ENCODE data around the gene LTC4S. TPM values are rescaled to one million over a fixed set of nuclear protein-coding genes. Genes with fewer than 3 reads are reported as not detected.

Gene LTC4S
- total RNA-seq, 4 donors from 2014 or later, result 3.0 to 3.8 (median 3.2) TPM; not detected in 1

DNA sequence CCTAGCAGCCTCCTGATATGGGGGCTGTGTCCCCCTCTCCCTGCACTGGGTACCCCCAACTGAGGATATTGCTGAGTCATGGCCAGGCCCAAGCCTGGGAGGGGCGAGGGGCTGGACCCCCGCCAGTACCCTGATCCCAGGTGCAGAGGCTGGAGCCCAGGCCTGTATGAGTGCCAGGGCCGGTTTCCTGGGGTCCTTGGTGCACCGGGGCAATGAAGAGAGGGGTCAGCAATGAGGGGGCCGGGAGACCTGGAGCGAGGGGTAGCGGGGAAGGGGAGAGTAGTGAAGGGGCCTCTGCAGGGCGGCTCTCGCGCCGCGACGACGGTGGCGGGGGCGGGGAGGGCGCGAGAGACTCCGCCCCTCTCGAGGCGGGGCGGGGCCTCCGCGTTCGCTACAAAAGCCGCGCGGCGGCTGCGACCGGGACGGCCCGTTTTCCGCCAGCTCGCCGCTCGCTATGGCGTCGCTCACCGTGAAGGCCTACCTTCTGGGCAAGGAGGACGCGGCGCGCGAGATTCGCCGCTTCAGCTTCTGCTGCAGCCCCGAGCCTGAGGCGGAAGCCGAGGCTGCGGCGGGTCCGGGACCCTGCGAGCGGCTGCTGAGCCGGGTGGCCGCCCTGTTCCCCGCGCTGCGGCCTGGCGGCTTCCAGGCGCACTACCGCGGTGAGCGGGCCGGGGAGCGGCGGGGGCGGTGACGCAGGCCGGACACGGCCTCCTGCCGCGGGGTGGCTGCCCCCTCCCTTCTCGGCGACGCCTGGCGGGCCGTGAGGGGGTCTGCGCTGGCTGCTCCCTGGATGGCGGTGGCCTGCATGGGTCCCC is 26.9 kb downstream of the LTC4S start, which contains the start of gene SQSTM1:
Gene SQSTM1, plus strand, starts transcription at position 423 of the 815 bp plus-strand sequence. Its CDS starts 32 bp downstream, at position 455.
- intact Hi-C loops (cut with DNase I; ENCODE audit: low total_unique reads), result loop anchor here (2.0 kb wide), 1 partner anchor 14 kb away; the partner anchor contains the start of gene MGAT4B
- TF ChIP-seq POLR2AphosphoS5 (IDR thresholded peaks at IDR 0.05) (peak; percentile 99 to 100 (median 100)), POLR2A (IDR thresholded peaks at IDR 0.05) (peak; percentile 99), EP300 (IDR thresholded peaks at IDR 0.05; ENCODE audit: low read depth) (no peak)
- TF ChIP-seq, protein P1, sequence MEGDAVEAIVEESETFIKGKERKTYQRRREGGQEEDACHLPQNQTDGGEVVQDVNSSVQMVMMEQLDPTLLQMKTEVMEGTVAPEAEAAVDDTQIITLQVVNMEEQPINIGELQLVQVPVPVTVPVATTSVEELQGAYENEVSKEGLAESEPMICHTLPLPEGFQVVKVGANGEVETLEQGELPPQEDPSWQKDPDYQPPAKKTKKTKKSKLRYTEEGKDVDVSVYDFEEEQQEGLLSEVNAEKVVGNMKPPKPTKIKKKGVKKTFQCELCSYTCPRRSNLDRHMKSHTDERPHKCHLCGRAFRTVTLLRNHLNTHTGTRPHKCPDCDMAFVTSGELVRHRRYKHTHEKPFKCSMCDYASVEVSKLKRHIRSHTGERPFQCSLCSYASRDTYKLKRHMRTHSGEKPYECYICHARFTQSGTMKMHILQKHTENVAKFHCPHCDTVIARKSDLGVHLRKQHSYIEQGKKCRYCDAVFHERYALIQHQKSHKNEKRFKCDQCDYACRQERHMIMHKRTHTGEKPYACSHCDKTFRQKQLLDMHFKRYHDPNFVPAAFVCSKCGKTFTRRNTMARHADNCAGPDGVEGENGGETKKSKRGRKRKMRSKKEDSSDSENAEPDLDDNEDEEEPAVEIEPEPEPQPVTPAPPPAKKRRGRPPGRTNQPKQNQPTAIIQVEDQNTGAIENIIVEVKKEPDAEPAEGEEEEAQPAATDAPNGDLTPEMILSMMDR (IDR thresholded peaks at IDR 0.05), result peak in 2 of 5 experiments; percentile 9 to 32
- H3K27me3 ChIP-seq, result no peaks in the 10 kb centered on the region
- no peaks in the 10 kb centered on the region for H3K9me3 ChIP-seq
- H3K36me3 ChIP-seq, result peaks cover 0 to 23% (median 8%) of the 10 kb centered on the region in 4 donors
- WGBS, 2 donors (ENCODE audit: low coverage in 1 of 2), result 1% methylated on average over 62 of the region's 81 CpGs; no CpG with 5 or more reads in 1 of the 2 donors
- DNase-seq, result peak; percentile 88
- peak within 1 kb of the TSS; percentile 82 to 99 (median 95) for H3K4me3 ChIP-seq
- in situ Hi-C loops (cut with MboI; ENCODE audit: low pct_ligation_motif_present in 1 of 4, low pct_unique_long_range_greater_than_20kb in 1 of 4, low sequenced_read_pairs in 3 of 4), result no loop called here
- peak within 1 kb of the TSS; percentile 99 to 100 (median 100) for H3K27ac ChIP-seq
- peaks cover 50 to 80% (median 78%) of the 10 kb centered on the region in 4 donors for H3K4me1 ChIP-seq

DNA sequence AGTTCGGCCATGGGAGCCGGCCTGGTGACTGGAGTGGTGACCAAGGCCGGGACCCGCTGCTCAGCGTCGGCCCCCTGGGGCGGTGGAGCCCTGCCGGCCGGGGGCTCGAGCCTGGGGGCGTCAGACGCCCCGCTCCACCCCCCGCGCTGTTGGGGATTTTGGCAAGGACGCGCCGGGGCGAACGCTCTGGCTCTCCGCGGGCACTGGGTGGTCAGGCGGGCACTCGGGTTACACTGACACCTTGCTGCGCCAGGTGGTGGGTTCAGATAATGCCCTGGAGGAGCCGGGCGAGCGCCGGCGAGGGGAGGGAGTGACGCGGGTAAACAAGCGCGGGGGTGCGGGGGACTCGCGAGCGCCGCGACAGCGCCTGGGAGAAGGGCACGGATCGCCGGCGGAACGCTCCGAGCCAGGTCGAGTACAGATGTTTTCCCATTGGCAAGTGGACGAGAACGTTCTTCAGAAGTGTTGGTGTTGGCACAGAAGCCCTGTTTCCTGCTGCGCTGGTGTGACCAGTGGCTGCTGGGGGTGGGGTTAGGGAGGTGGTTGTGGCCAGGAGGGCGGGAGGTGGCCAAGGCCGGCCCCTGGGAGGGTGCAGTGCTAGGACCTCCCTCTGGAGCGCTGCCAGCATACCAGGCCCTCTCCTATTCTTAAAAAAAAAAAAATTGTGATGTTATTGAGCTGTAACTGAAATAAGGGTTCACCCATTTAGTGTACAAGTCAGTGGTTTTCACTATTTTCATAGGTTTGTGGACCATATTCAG is 27.7 kb downstream of the LTC4S start:
- DNase-seq, result peak; percentile 97
- in situ Hi-C loops (cut with MboI; ENCODE audit: low pct_ligation_motif_present in 1 of 4, low pct_unique_long_range_greater_than_20kb in 1 of 4, low sequenced_read_pairs in 3 of 4), result no loop called here
- TF ChIP-seq, protein P1 (IDR thresholded peaks at IDR 0.05), result peak in 3 of 5 experiments; percentile 2 to 40 (median 22)
- no peak for TF ChIP-seq EP300 (IDR thresholded peaks at IDR 0.05; ENCODE audit: low read depth)
- peak; percentile 98 for TF ChIP-seq POLR2A (IDR thresholded peaks at IDR 0.05)
- peak; percentile 98 to 99 (median 99) for TF ChIP-seq POLR2AphosphoS5 (IDR thresholded peaks at IDR 0.05)
- Histone ChIP-seq H3K36me3 (peaks cover 0 to 23% (median 9%) of the 10 kb centered on the region in 4 donors), H3K27ac (peak overlapping the region; percentile 99 to 100 (median 100)), H3K9me3 (no peaks in the 10 kb centered on the region), H3K4me3 (peak overlapping the region; percentile 82 to 99 (median 95)), H3K4me1 (peaks cover 53 to 86% (median 83%) of the 10 kb centered on the region in 4 donors), H3K27me3 (no peaks in the 10 kb centered on the region)
- WGBS, 2 donors (ENCODE audit: low coverage in 1 of 2), result 0% methylated on average over 49 of the region's 54 CpGs; no CpG with 5 or more reads in 1 of the 2 donors
- intact Hi-C loops (cut with DNase I; ENCODE audit: low total_unique reads), result loop anchor here (2.0 kb wide), 1 partner anchor 15 kb away; the partner anchor contains the start of gene MGAT4B

DNA sequence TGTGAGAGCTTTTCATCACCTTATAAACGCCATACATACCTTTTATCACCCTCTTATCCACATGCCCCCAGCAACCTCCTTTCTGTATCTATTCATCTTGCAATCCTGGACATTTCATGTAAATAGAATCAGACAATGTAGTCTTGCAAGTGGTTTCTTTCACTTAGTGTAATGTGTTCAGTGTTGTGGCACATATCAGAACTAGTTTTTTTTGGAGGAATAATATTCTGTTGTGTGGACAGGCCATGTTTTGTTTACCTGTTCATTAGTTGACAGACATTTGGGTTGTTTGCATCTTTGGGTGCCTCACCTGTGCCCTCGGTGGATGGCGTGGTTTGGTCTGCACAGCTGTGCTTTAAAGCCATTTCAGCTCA is 28.3 kb downstream of the LTC4S start:
- intact Hi-C loops (cut with DNase I; ENCODE audit: low total_unique reads) (no loop called here), in situ Hi-C loops (cut with MboI; ENCODE audit: low pct_ligation_motif_present in 1 of 4, low pct_unique_long_range_greater_than_20kb in 1 of 4, low sequenced_read_pairs in 3 of 4) (no loop called here)
- Histone ChIP-seq H3K36me3 (peaks cover 0 to 24% (median 12%) of the 10 kb centered on the region in 4 donors), H3K4me3 (peak overlapping the region; percentile 25 to 99 (median 86)), H3K27ac (peak overlapping the region; percentile 99 to 100 (median 100)), H3K27me3 (no peaks in the 10 kb centered on the region), H3K4me1 (peaks cover 57 to 86% (median 83%) of the 10 kb centered on the region in 4 donors), H3K9me3 (no peaks in the 10 kb centered on the region)
- TF ChIP-seq EP300 (IDR thresholded peaks at IDR 0.05; ENCODE audit: low read depth) (no peak), POLR2A (IDR thresholded peaks at IDR 0.05) (no peak), POLR2AphosphoS5 (IDR thresholded peaks at IDR 0.05) (no peak)
- TF ChIP-seq, protein P1 (IDR thresholded peaks at IDR 0.05), result no peak
- WGBS, 2 donors (ENCODE audit: low coverage in 1 of 2), result 20 to 25% methylated on average over 2 to 3 of the region's 3 CpGs
- no peak for DNase-seq
